Hepatocyte (in vitro differentiated cells): Measurements from ENCODE around the gene ITK.

ENCODE experiments used
- EZH2 ChIP-seq: fragments of 200-600 bp; sonication (generic); IDR thresholded peaks from 2 replicates; pipeline ENCODE4 v1.6.1; 2016; ENCODE audit warnings: antibody characterized with exemption, mild to moderate bottlenecking, borderline replicate concordance
- EZH2phosphoT487 ChIP-seq: fragments of 200-600 bp; sonication (generic); IDR thresholded peaks from one replicate; pipeline ENCODE4 v1.6.1; 2018; ENCODE audit warnings: antibody characterized with exemption, mild to moderate bottlenecking, low read depth, moderate library complexity; ENCODE audit not compliant: unreplicated experiment, severe bottlenecking
- TF ChIP-seq, protein P1 (sequence below): fragments of 200-600 bp; sonication (generic); IDR thresholded peaks from 2 replicates; pipeline ENCODE4 v1.5.1; 2016; ENCODE audit warnings: antibody characterized with exemption, mild to moderate bottlenecking; ENCODE audit not compliant: poor library complexity

DNA sequence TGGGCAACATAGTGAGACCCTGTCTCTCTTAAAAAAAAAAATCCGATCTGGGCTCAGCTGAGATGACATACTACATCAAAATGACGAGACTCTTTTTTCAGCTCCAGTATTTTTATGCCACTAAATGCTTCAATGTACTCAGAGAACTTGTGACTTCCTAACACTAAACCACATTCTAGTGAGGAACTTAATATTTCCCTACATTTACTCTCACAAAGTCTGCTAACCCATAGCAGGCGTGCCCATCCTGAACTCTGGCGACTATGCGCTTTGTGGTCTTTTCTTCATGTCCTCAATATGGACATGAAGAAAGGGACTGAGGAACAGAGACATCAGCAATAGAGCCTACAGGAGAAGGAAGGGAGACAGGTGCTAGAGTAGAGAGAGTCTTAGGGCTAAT lies 41.3 kb downstream of the ITK start:
- TF ChIP-seq, protein P1, sequence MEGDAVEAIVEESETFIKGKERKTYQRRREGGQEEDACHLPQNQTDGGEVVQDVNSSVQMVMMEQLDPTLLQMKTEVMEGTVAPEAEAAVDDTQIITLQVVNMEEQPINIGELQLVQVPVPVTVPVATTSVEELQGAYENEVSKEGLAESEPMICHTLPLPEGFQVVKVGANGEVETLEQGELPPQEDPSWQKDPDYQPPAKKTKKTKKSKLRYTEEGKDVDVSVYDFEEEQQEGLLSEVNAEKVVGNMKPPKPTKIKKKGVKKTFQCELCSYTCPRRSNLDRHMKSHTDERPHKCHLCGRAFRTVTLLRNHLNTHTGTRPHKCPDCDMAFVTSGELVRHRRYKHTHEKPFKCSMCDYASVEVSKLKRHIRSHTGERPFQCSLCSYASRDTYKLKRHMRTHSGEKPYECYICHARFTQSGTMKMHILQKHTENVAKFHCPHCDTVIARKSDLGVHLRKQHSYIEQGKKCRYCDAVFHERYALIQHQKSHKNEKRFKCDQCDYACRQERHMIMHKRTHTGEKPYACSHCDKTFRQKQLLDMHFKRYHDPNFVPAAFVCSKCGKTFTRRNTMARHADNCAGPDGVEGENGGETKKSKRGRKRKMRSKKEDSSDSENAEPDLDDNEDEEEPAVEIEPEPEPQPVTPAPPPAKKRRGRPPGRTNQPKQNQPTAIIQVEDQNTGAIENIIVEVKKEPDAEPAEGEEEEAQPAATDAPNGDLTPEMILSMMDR: no peak
- TF ChIP-seq EZH2: no peak
- no peak for TF ChIP-seq EZH2phosphoT487
